GM18867 (cell line): ENCODE results near the gene CDKAL1.
"Not testable (repeated sequence)": the region's sequence is repeated elsewhere in the genome, so short reads cannot be mapped to it uniquely, and the experiment has no call there.

Source experiments
- ATAC-seq: cut with Tn5 transposase; IDR thresholded peaks from one replicate; pipeline ENCODE4 v1.9.1; 2021; ENCODE audit warnings: mild to moderate bottlenecking, moderate library complexity; ENCODE audit not compliant: unreplicated experiment

The CDKAL1 gene

GRCh38 chr6:20632696-20633095, 98.4 kb downstream of the CDKAL1 start:
- ATAC-seq, result no peak

GRCh38 chr6:20633566-20634340, 99.5 kb downstream of the CDKAL1 start:
- no peak for ATAC-seq

- no peak for ATAC-seq
These were observed 104.9 kb downstream of the CDKAL1 start for GRCh38 chr6:20639161-20639560.

GRCh38 chr6:20640181-20640580, 105.9 kb downstream of the CDKAL1 start:
- ATAC-seq, result no peak

GRCh38 chr6:20642441-20642840, 108.2 kb downstream of the CDKAL1 start:
- ATAC-seq, result no peak

- no peak for ATAC-seq
These were observed 110.6 kb downstream of the CDKAL1 start for GRCh38 chr6:20644667-20645370.

- not testable (repeated sequence) for ATAC-seq
These were observed 111.3 kb downstream of the CDKAL1 start for GRCh38 chr6:20645572-20645971.

- no peak for ATAC-seq
These were observed 113.3 kb downstream of the CDKAL1 start for GRCh38 chr6:20647585-20647984.

GRCh38 chr6:20649696-20650470, 115.6 kb downstream of the CDKAL1 start:
- ATAC-seq, result not testable (repeated sequence)

GRCh38 chr6:20652299-20653084, 118.2 kb downstream of the CDKAL1 start:
- no peak for ATAC-seq

GRCh38 chr6:20653085-20653479, 118.8 kb downstream of the CDKAL1 start:
- ATAC-seq, result no peak

- ATAC-seq, result no peak
These were observed 121.1 kb downstream of the CDKAL1 start for GRCh38 chr6:20655317-20655716.

GRCh38 chr6:20657274-20657800, 123.1 kb downstream of the CDKAL1 start:
- ATAC-seq, result no peak

- ATAC-seq, result no peak
These were observed 123.8 kb downstream of the CDKAL1 start for GRCh38 chr6:20658053-20658452.

- no peak for ATAC-seq
These were observed 124.3 kb downstream of the CDKAL1 start for GRCh38 chr6:20658516-20658915.

- ATAC-seq, result no peak
These were observed 126.3 kb downstream of the CDKAL1 start for GRCh38 chr6:20660534-20660933.

GRCh38 chr6:20661721-20662120, 127.5 kb downstream of the CDKAL1 start:
- ATAC-seq, result no peak

- ATAC-seq, result no peak
These were observed 130.0 kb downstream of the CDKAL1 start for GRCh38 chr6:20664250-20664649.

- no peak for ATAC-seq
These were observed 131.0 kb downstream of the CDKAL1 start for GRCh38 chr6:20665290-20665689.

GRCh38 chr6:20669571-20670314, 135.5 kb downstream of the CDKAL1 start:
- ATAC-seq, result no peak
